GM21786 (cell line): ENCODE results near the gene FGFR2.
A peak's percentile ranks its signal among the peaks of the same experiment; 100 is the strongest.
"Not testable (repeated sequence)": the region's sequence is repeated elsewhere in the genome, so short reads cannot be mapped to it uniquely, and the experiment has no call there.

ENCODE experiments used
- ATAC-seq: cut with Tn5 transposase; IDR thresholded peaks from one replicate; pipeline ENCODE4 v1.9.1; 2021; ENCODE audit not compliant: unreplicated experiment

FGFR2 gene

DNA sequence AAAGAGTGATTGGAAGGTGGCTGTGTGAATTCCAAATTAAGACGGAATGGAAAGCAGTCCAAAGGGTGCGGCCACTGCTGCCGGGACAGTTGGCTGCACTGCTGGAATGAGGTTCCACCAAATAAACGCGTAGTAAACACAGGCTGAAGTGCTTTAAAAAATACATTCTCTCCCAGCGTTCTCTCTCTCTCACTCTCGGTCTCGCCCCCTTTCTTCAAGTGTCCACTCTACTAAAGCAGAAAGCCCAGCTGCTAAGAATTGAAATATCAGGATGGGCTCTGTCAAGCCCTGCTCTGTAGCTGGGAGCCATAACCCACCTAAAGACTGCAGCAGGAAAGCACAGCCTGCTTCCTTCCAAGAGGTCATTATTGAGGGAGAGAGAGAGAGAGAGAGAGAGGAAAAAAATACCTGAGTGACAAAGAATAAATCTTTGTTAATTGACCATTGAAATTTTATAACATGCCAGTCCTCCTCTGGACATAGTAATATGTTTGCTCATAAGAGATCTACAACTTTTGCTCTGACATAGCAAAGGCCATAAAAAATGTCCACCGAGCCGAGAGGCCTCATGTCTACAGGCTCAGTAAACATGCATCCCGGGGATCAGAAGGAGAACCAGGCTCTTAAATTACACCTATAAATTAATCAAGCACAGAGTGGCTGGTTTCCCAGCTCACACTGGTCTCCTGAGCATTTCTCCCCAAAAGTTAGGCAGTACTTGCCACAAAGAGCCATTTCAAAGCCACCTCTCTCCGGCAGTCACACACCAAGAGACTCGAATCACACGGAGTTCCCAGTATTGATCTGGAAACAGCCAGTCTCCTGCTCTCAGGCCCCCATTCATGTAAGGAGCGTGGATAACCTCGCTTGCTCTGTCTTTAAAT lies 72.8 kb downstream of the FGFR2 start:
- no peak for ATAC-seq

DNA sequence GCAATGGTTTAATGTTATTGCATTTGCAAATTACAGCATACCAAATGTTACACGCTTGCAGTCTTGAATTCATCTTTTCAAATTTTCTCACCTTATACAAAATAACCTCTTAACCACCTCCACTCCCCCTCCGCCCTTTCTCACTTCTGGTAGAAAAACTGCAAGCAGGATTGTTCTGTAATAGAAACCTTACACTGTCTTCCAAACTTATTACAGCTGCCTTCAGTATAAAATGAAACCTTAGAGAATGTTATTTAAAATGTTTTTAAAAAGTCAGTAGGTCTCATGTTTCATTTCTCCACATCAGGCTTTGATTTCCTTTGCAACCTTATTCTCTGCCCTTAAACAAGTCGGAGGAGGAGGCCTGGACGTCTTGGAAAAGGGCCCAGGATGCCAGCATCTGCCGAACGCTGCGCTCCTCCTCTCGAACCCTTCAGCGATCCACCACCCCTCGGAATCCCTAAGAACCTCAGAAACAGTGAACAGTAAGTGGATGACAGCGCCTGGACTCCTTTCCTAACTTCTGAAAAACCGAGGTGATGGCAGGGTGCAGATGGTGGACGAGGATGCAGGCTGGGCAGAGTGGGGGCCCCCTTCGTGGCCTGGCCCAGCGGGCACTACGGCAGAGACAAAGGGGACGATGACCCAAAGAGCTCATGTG lies 74.0 kb downstream of the FGFR2 start:
- no peak for ATAC-seq

DNA sequence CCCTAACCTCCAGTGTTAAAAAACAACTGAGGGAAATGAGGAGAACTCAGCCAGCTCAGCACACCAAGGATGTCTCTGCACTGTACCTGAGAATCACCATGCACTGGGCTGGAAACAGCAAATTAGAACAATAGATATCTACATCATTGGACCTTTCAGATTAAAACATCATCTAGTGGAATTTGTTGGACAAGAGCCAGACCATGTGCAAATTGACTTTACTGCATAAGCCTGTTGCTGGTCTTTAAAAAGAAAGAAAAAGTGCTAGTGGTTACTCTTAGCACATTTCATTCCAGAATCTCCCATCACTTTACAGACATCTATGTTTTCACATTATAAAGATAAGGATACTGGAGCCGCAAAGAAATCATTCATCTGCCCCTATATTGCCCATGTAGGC lies 75.4 kb downstream of the FGFR2 start:
- no peak for ATAC-seq

DNA sequence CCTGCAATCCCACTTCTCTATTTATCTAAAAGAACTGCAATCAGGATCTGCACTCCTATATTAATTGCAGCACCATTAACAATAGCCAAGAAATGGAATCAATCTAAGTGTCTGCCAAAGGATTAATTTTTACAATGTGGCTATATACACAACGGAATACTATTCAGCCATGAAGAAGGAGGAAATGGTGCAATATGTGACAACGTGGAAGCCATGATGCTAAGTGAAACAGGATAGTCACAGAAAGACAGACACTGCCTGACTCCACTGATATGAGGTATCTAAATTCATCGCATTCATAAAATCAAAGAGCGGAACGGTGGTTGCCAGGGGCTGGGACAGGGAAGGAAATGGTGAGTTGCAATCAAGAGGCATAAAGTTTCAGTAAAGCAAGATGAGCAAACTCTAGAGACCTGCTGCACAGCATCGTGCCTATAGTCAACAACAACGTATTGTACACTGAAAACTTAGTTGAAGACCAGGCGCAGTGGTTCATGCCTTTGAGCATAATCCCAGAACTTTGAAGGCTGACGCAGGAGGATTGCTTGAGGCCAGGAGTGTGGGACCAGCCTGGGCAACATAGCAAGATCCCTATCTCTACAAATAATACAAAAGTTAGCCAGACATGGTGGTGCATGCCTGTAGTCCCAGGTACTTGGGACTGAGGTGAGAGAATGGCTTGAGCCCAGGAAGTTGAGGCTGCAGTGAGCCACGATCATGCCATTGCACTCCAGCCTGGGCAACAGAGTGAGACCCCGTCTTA lies 76.3 kb downstream of the FGFR2 start:
- ATAC-seq, result no peak

DNA sequence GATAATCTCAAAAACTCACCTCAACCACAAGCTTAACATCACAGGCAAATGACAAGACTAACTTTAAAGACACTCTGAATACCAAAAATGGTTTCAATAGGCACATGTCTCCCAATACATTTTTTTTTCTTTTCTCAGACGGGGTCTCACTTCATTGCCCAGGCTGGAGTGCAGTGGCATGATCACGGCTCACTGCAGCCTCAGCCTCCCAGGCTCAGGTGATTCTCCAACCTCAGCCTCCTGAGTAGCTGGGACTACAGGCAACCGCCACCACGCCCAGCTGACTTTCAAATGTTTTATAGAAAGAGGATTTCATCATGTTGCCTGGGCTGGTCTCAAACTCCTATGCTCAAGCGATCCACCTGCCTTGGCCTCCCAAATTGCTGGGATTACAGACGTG lies 77.7 kb downstream of the FGFR2 start:
- not testable (repeated sequence) for ATAC-seq

DNA sequence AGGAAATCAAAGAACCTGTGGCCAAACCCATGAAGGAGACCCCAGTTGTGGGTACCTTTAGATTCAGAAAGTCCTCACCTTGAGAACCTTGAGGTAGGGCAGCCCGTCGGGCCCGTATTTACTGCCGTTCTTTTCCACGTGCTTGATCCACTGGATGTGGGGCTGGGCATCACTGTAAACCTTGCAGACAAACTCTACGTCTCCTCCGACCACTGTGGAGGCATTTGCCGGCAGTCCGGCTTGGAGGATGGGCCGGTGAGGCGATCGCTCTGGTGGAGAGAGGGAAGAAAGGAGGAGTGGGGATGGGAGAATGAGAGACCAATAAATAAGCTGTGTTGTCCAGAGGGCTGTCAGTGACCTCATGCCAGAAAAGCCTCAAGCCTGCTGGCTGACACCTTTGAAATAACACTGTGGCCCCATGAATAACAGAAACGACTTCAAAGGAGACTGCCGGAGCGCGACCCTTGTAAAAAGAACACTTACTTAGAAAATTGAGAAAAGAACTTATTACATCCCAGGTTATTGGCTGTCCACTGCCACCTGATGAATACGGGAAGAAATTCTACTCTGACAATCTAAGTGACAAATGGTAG lies 78.2 kb downstream of the FGFR2 start:
- ATAC-seq, result no peak

DNA sequence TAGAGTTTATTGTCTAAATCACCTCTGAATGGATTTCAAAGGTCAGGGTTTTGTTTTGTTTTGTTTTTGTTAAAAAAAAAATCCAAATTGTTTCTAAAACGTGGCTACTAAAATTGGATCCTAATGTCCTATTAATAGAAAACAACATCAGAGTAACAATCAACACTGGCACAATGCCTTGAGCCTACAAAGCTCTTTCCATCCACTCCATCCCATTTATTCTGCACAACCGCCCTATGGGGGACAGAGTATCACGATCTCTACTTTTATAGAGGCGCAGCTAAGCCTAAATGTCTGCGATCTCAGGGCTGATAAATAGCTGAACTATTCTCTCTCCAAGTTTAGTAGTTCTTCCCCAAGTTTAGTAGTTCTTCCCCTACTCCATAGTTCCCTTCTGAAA lies 78.8 kb downstream of the FGFR2 start:
- no peak for ATAC-seq

DNA sequence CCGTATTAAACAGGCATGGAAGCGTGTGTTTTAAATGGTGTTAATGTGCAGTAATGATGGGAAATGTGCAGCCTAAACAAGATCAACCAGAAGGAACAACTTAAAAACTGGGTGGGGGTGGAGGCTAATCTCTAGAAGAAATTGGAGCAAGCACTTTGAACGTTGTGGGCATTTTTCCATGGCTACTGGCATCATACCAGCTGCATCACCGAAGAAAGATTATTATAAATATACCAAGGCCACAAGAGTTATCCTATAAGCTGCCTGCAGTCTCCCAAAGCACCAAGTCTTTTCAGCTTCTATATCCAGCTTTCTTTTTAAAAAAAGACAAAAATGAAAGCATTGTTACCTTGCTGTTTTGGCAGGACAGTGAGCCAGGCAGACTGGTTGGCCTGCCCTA lies 79.9 kb downstream of the FGFR2 start:
- no peak for ATAC-seq

DNA sequence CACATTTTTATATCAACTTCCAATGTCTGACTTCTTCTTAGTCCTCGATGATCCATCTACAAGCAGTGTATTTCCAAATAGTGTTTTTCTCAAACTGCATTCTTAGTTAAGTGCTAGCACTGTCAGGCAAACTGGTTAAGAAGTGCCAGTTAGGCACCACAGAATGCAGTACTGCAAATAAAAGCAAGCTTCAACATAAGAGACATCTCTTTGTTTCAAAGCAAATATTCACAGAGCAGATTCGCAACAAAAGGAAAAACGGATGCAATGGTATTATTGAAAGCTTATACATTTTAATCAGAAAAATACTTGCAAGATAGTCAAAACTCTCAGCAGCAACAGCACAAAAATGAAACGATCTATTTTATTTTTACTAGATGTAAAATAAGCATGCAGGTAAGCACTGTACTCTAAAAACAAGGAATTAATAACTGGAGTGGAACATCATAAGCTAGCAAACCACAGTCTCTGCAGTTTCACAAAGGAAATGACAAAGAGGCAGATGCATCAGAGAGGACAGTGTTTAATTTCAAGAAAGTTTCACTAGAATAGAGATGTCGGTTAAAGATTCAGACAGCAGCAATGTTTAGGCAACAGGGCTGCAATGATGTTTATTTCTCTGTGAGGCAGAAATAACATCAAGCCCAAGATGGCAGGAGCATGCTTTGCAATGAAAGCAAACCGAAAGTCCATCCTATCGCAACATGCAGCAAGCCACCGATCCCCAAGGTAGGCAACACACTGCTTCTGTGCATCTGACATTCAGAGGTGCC lies 82.0 kb downstream of the FGFR2 start:
- ATAC-seq, result peak; percentile 88

DNA sequence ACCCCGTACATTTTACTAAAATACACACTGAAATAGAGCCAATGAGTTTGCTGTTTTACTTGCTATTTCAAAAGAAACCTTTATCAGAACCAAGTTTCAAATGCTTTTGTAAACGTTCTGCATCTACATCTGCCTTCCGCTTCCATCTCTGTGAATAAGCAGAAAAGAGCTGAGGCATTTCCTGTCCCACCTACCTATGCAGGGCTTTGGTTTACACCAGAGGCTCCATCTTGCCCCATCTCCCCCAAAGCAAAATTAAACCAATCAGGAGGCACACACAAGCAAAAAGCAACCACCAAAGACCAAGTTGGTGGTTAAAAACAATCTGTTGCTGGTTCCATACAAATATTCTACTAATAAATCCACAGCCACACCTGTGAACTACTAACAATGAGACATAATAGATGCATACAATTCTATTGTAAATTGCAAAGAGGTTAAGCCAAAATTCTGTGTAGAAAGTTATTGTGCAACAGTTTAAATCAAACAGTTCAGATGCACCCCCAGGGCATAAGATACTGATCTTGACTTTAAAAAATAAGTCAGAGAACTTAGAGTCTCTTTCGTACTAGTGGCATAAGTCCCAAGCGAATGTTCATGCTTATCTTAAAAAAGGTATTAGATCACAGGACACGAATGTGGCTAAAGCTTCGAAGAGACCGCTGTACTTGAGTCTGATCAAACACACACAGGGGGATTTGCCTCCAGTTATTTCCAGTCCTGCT lies 83.9 kb downstream of the FGFR2 start:
- no peak for ATAC-seq

DNA sequence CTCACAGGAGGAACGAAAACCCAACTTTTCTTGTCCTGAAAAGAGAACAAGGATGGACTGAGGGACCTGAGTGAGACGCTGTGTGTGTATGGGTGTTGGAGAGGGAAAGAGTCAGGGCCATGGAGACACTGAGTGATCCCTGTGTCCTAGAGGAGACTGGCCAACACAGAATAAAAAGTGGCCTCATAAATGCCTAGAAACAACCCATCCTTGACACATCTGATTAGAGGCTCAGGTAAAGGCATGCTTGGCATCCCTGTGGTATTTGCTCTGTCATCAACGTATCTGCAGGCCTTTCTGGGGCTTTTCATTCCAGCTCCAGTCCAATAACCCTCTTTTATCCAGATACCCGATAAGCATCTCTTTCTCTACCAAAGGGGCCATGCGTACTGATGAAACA lies 86.3 kb downstream of the FGFR2 start:
- ATAC-seq, result no peak

DNA sequence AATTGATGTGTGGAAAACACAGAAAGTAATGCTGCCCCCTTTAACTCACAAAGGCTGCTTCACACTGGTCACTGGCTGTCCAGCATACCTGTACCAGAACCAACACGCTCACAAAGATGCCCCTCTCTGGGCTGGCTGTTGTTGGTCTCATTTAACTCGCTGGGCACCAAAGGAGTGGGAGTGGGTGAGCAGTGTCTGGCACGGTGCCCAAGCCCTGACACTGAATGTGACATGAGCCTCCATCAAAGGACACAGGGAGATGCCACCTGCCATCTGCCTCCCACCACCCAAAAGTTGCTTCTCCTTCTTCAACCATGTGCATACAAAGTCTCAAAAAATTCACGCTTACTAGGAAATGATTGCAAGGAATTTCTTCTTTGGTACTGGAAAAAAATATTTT lies 86.8 kb downstream of the FGFR2 start:
- no peak for ATAC-seq

DNA sequence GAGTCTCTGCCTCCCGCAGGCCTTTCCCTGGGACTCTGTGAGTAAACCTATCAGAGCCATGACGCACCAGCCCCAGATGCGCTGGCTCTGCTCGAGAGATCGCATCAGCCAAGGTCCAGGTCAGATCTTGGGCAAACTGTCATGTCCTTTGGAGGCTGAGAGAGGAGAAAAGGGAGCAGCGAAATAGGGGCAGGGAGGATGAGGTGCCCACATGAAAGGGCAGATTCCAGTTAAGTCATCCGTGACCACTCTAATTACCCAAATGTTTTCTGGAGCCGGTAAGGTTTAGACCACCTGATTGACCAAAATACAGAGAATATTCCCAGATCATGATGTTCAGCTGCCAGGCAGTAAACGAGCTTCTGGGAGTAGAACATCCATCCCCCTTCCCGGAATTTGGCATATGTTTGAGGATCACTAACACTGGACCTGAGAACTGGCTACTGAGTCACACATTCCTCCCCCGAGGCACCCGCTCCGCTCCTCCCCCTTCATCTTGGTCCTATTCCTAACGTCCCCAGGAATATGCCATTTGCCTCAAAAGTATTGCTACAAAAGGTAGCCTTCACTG lies 88.0 kb downstream of the FGFR2 start:
- ATAC-seq, result no peak

DNA sequence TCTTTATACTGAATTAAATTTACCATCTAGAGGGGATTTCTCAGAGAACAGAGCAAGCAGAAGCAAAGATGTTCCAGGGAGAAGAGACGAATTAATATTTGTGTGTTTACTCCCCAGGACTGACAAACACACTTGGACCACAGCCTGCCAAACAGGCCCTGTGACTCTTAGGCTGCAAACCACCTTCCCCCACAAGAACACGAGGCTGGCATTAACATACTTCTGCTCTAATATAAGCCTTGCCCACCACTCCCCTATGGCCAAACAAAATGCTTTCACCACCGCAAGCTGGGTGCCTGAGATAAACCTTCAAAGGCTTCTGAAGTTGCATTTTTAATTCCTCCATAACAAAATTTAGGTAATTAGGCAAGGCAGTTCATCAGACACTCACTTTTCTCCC lies 88.4 kb downstream of the FGFR2 start:
- no peak for ATAC-seq

DNA sequence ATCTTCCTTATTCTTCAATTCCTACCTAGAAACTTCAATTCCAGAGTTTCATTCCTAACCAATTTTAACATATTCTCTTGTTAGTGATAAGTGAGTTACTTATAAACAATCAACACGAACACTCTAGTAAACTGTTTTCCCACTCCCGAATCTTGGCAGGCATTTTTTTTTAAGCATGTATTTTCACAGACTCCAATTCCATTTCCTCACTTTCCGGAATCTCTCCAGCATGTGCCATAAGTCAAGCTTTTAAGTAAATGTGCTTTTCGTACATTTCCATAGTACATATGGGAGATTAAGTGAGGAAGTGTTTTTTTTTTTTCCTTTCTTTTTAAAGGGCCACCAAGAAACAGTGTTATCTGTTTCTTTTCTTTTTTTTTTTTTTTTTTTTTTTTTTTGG lies 89.1 kb downstream of the FGFR2 start:
- ATAC-seq, result no peak

DNA sequence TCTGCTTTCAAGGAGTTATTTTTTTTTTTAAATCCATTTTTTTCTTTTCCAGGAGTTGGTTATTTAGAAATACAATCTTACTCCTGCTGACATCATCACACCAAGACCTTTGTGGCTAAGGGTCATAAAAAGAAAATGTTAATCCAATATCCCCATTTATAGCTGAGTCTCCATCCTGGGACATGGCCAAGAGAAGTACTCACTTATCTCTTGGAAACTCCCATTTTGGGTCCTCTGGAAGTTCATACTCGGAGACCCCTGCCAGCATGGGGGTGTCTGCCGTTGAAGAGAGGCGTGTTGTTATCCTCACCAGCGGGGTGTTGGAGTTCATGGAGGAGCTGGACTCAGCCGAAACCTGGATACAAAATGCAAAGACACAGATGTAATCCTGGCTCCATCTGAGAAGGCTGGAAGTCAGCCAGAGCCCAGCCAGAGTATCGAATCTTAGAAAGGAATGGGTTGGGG lies 94.6 kb downstream of the FGFR2 start:
- ATAC-seq, result no peak

DNA sequence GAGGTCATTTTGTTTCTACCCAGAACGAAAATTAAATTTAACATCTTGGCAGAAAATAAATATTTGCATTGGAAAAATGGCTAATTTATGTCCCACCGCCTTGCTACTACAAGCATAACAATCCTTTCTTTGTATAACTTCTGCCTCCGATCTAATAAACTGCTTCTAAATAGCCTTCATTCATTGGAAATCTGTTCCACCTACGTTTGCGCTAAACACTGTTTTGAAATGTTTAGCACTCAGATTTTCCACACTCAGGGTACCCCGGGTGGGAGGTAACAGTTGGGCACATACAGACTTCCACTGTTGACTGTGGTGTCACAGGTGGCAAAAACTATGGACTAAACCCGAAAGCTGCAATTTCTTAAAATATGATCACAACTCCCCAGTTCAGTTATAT lies 96.4 kb downstream of the FGFR2 start:
- ATAC-seq, result no peak

DNA sequence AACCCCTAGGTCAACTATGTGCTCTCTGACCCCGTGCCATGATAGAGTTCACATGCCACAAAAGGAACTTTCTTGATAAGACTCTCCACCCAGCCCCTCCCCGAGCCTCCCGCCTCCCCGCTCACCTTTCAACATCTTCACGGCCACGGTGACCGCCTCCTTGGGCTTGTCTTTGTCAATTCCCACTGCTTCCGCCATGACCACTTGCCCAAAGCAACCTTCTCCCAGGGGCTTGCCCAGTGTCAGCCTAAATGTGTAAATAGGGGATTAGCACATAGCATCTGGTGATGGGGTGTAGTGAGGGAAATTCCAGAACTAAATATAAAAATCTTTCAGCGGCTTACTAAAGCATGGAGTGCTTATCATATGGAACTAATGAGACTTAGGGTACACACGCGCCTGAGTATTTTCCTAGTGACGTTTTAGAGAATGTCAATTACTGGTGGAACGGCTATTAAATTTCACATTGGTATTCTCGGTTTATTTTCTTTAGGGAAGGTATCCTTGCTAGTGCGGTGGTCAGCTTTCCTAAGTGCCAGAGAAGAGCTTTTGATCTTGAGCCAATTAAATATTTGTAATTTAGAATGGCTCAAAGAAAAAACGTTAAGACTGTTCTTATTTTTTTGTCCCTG lies 97.4 kb downstream of the FGFR2 start:
- no peak for ATAC-seq
